ENCODE results near the gene RAMAC.

Gene RAMAC

GRCh38 chr15:82995076-82995475 is 9.1 kb downstream of the RAMAC start:
- TF ChIP-seq, protein P1, sequence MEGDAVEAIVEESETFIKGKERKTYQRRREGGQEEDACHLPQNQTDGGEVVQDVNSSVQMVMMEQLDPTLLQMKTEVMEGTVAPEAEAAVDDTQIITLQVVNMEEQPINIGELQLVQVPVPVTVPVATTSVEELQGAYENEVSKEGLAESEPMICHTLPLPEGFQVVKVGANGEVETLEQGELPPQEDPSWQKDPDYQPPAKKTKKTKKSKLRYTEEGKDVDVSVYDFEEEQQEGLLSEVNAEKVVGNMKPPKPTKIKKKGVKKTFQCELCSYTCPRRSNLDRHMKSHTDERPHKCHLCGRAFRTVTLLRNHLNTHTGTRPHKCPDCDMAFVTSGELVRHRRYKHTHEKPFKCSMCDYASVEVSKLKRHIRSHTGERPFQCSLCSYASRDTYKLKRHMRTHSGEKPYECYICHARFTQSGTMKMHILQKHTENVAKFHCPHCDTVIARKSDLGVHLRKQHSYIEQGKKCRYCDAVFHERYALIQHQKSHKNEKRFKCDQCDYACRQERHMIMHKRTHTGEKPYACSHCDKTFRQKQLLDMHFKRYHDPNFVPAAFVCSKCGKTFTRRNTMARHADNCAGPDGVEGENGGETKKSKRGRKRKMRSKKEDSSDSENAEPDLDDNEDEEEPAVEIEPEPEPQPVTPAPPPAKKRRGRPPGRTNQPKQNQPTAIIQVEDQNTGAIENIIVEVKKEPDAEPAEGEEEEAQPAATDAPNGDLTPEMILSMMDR (IDR thresholded peaks at IDR 0.05; ENCODE audit: low read length): no peak
- TF ChIP-seq EZH2 (IDR thresholded peaks at IDR 0.05; ENCODE audit: borderline replicate concordance, low read length): no peak
- H4K20me1 ChIP-seq (ENCODE audit: insufficient read depth, low read length): no peaks in the 10 kb centered on the region

DNA sequence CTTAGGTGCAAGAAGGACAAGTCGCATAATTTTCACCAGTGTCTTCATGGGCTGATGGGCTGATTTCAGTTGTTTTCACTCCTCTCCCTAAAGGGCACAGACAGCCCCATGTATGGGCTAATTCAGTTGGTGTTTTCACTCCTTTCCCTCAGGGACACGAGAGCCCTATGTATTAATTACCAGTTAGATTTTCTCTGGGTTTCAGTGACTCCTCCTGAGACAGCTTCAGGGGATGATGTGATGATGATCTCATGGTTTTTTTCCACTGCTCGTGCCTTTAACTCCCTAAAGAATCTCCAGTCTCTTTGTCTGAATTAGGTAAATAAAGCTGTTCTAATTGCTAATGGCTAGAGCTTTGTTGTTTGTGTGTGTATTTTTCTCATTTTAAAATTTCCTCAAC is 9.9 kb downstream of the RAMAC start:
- Histone ChIP-seq H3F3A (ENCODE audit: insufficient read depth, low read length) (no peaks in the 10 kb centered on the region), H2AFZ (ENCODE audit: low read length) (no peak overlapping the region), H4K20me1 (ENCODE audit: insufficient read depth, low read length) (no peaks in the 10 kb centered on the region), H3K9ac (ENCODE audit: low read length) (no peak overlapping the region), H3K4me1 (ENCODE audit: insufficient read depth, low read length, severe bottlenecking) (peaks cover 7% of the 10 kb centered on the region), H3K4me3 (ENCODE audit: low read depth, low read length, poor library complexity, severe bottlenecking) (no peak overlapping the region), H3K36me3 (ENCODE audit: insufficient read depth, low read length) (0 out of 2 replicates have a peak, but pooled peaks cover under 1% of the 10 kb centered on the region), H3K9me3 (ENCODE audit: low read length) (no peaks in the 10 kb centered on the region), H3K9me2 (ENCODE audit: low read depth, low read length) (no peaks in the 10 kb centered on the region), H3K27ac (ENCODE audit: low read depth, low read length, poor library complexity, severe bottlenecking) (no peak overlapping the region), H3K79me2 (ENCODE audit: insufficient read depth, low read length) (no peaks in the 10 kb centered on the region), H3K4me2 (ENCODE audit: low read length) (no peak overlapping the region), H3K27me3 (ENCODE audit: insufficient read depth, low read length) (no peaks in the 10 kb centered on the region)
- TF ChIP-seq EZH2 (IDR thresholded peaks at IDR 0.05; ENCODE audit: borderline replicate concordance, low read length): no peak
- TF ChIP-seq, protein P1 (IDR thresholded peaks at IDR 0.05; ENCODE audit: low read length): no peak

More at GRCh38 chr15:82995076-82995475, 9.1 kb downstream of the RAMAC start:
- no peaks in the 10 kb centered on the region for H3K79me2 ChIP-seq (ENCODE audit: insufficient read depth, low read length)
- H2AFZ ChIP-seq (ENCODE audit: low read length): no peak overlapping the region
- H3K9me3 ChIP-seq (ENCODE audit: low read length): no peaks in the 10 kb centered on the region
- H3K36me3 ChIP-seq (ENCODE audit: insufficient read depth, low read length): 0 out of 2 replicates have a peak, but pooled peaks cover 7% of the 10 kb centered on the region
- H3K4me1 ChIP-seq (ENCODE audit: insufficient read depth, low read length, severe bottlenecking): peaks cover 4% of the 10 kb centered on the region
- H3K27me3 ChIP-seq (ENCODE audit: insufficient read depth, low read length): no peaks in the 10 kb centered on the region
- no peak overlapping the region for H3K4me3 ChIP-seq (ENCODE audit: low read depth, low read length, poor library complexity, severe bottlenecking)
- H3F3A ChIP-seq (ENCODE audit: insufficient read depth, low read length): no peaks in the 10 kb centered on the region
- no peak overlapping the region for H3K9ac ChIP-seq (ENCODE audit: low read length)
- no peak overlapping the region for H3K27ac ChIP-seq (ENCODE audit: low read depth, low read length, poor library complexity, severe bottlenecking)
- no peak overlapping the region for H3K4me2 ChIP-seq (ENCODE audit: low read length)
- H3K9me2 ChIP-seq (ENCODE audit: low read depth, low read length): no peaks in the 10 kb centered on the region

- no peaks in the 10 kb centered on the region for H3K9me3 ChIP-seq (ENCODE audit: low read length)
- H3K79me2 ChIP-seq (ENCODE audit: insufficient read depth, low read length): no peaks in the 10 kb centered on the region
- TF ChIP-seq, protein P1 (IDR thresholded peaks at IDR 0.05; ENCODE audit: low read length): no peak
- TF ChIP-seq EZH2 (IDR thresholded peaks at IDR 0.05; ENCODE audit: borderline replicate concordance, low read length): no peak
- H3K27ac ChIP-seq (ENCODE audit: low read depth, low read length, poor library complexity, severe bottlenecking): no peak overlapping the region
- H3K27me3 ChIP-seq (ENCODE audit: insufficient read depth, low read length): no peaks in the 10 kb centered on the region
- H3K9me2 ChIP-seq (ENCODE audit: low read depth, low read length): no peaks in the 10 kb centered on the region
- no peaks in the 10 kb centered on the region for H4K20me1 ChIP-seq (ENCODE audit: insufficient read depth, low read length)
- H3K36me3 ChIP-seq (ENCODE audit: insufficient read depth, low read length): no peaks in the 10 kb centered on the region
- H3K9ac ChIP-seq (ENCODE audit: low read length): no peak overlapping the region
- H2AFZ ChIP-seq (ENCODE audit: low read length): no peak overlapping the region
- peaks cover 7% of the 10 kb centered on the region for H3K4me1 ChIP-seq (ENCODE audit: insufficient read depth, low read length, severe bottlenecking)
- H3K4me2 ChIP-seq (ENCODE audit: low read length): no peak overlapping the region
- no peaks in the 10 kb centered on the region for H3F3A ChIP-seq (ENCODE audit: insufficient read depth, low read length)
- no peak overlapping the region for H3K4me3 ChIP-seq (ENCODE audit: low read depth, low read length, poor library complexity, severe bottlenecking)
Measured at GRCh38 chr15:82999426-82999825, 13.4 kb downstream of the RAMAC start.

Data from OCI-LY1 (cell line).